ENCODE results near the gene ADAMTSL4. TPM values are rescaled to one million over a fixed set of nuclear protein-coding genes. Genes with fewer than 3 reads are reported as not detected.

ADAMTSL4 gene
- total and polyA plus RNA-seq, 2 of the 8 experiments (the other 6 are each of a cell fraction or from before 2014, with no cell fraction given) = 4.2 to 5.4 TPM

DNA sequence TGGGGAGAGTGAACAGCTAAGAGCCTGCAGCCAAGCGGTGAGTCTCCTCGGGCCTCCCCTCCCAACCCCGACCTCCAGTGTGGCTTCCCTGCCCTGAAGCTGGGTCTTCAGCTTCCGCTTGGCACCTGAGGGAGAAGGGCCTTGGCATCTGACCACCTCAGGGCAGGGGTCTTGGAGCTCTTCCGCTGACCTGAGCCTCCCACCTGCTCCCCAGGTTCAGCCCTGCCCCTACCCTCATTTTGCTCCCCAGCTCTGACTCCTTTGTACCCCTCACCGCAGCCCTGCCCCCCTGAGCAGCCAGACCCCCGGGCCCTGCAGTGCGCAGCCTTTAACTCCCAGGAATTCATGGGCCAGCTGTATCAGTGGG is 4.9 kb downstream of the ADAMTSL4 start (continued):
- TF ChIP-seq, protein P1, sequence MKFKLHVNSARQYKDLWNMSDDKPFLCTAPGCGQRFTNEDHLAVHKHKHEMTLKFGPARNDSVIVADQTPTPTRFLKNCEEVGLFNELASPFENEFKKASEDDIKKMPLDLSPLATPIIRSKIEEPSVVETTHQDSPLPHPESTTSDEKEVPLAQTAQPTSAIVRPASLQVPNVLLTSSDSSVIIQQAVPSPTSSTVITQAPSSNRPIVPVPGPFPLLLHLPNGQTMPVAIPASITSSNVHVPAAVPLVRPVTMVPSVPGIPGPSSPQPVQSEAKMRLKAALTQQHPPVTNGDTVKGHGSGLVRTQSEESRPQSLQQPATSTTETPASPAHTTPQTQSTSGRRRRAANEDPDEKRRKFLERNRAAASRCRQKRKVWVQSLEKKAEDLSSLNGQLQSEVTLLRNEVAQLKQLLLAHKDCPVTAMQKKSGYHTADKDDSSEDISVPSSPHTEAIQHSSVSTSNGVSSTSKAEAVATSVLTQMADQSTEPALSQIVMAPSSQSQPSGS (IDR thresholded peaks at IDR 0.05; ENCODE audit: low read length) = no peak
- TF ChIP-seq TEAD4 (IDR thresholded peaks at IDR 0.05; ENCODE audit: low read depth, low read length) = no peak
- TF ChIP-seq RBBP5 (IDR thresholded peaks at IDR 0.05; ENCODE audit: borderline replicate concordance, low read depth, low read length) = no peak
- TF ChIP-seq SAP30 (IDR thresholded peaks at IDR 0.05; ENCODE audit: insufficient read depth, insufficient replicate concordance, low read length) = no peak
- no peak for TF ChIP-seq TAF1 (IDR thresholded peaks at IDR 0.05; ENCODE audit: low read depth, low read length)
- TF ChIP-seq SP1 (IDR thresholded peaks at IDR 0.05; ENCODE audit: low read depth, low read length) = no peak
- TF ChIP-seq CHD7 (IDR thresholded peaks at IDR 0.05; ENCODE audit: insufficient replicate concordance, low read length) = no peak
- TF ChIP-seq JUND (IDR thresholded peaks at IDR 0.05; ENCODE audit: low read length) = no peak
